CD14-positive monocyte (primary cell): Measurements from ENCODE around the gene TTLL8. TPM values are rescaled to one million over a fixed set of nuclear protein-coding genes. Genes with fewer than 3 reads are reported as not detected.

ENCODE experiments used
- DNase-seq, 3 donors: peaks; one replicate each; pipeline ENCODE4 v3.0.0-alpha.2; 2011 to 2022
- H2AFZ ChIP-seq: 2 replicates; pipeline ENCODE4 v1.6.0; 2012; ENCODE audit warnings: mild to moderate bottlenecking, low read depth, low read length, inconsistent platforms; ENCODE audit not compliant: insufficient read depth, poor library complexity, severe bottlenecking
- H3K27ac ChIP-seq, 2 donors: 1 replicate in 1 of 2; 2 replicates in 1 of 2; pipeline ENCODE4 v1.5.1; 2012 to 2013; ENCODE audit warnings: low read length in 2 of 2, control low read depth in 1 of 2, inconsistent platforms in 1 of 2, low read depth in 1 of 2, mild to moderate bottlenecking in 1 of 2
- H3K27me3 ChIP-seq, 2 donors: one replicate each; pipeline versions ENCODE4 v1.6.0 to v1.6.1; 2011 to 2013; ENCODE audit warnings: low read length in 2 of 2; ENCODE audit not compliant: control insufficient read depth in 2 of 2, insufficient read depth in 2 of 2
- H3K36me3 ChIP-seq, 2 donors: replicated peaks in 1 of 2; 1 replicate in 1 of 2; 2 replicates in 1 of 2; pipeline versions ENCODE4 v1.5.1 to v1.6.1; 2012 to 2013; ENCODE audit warnings: low read length in 2 of 2, control low read depth in 1 of 2, inconsistent platforms in 1 of 2, mild to moderate bottlenecking in 1 of 2; ENCODE audit not compliant: insufficient read depth in 2 of 2, control insufficient read depth in 1 of 2
- H3K4me1 ChIP-seq, 2 donors: 1 replicate in 1 of 2; 2 replicates in 1 of 2; pipeline versions ENCODE4 v1.5.1 to v1.6.1; 2012 to 2013; ENCODE audit warnings: low read length in 2 of 2, control low read depth in 1 of 2, inconsistent platforms in 1 of 2, mild to moderate bottlenecking in 1 of 2, moderate library complexity in 1 of 2; ENCODE audit not compliant: insufficient read depth in 2 of 2, control insufficient read depth in 1 of 2
- H3K4me2 ChIP-seq: replicated peaks from 2 replicates; pipeline ENCODE3; 2012; ENCODE audit warnings: low read length, moderate library complexity, mild to moderate bottlenecking; ENCODE audit not compliant: poor library complexity, severe bottlenecking; ENCODE audit errors: extremely low read depth
- H3K4me3 ChIP-seq, 3 experiments: fragments of 200-600 bp in 1 of 3; sonication (generic) in 1 of 3; replicated peaks in 1 of 3; 1 replicate in 2 of 3; 2 replicates in 1 of 3; pipeline ENCODE4 v1.5.1; 2011 to 2013; ENCODE audit warnings: low read length in 3 of 3, mild to moderate bottlenecking in 3 of 3, control low read depth in 2 of 3, low read depth in 2 of 3, inconsistent platforms in 1 of 3, moderate library complexity in 1 of 3
- H3K79me2 ChIP-seq: 2 replicates; pipeline ENCODE4 v1.6.0; 2012; ENCODE audit warnings: mild to moderate bottlenecking, control low read depth, inconsistent platforms, low read length, moderate library complexity; ENCODE audit not compliant: insufficient read depth
- H3K9ac ChIP-seq: 2 replicates; pipeline ENCODE4 v1.6.0; 2017; ENCODE audit warnings: low read length, mild to moderate bottlenecking; ENCODE audit not compliant: insufficient read depth, poor library complexity, severe bottlenecking
- H3K9me3 ChIP-seq, 2 donors: replicated peaks in 1 of 2; 1 replicate in 1 of 2; 2 replicates in 1 of 2; pipeline versions ENCODE4 v1.5.1 to v1.6.1; 2012 to 2013; ENCODE audit warnings: low read length in 2 of 2, control low read depth in 1 of 2; ENCODE audit not compliant: control insufficient read depth in 1 of 2, insufficient read depth in 1 of 2
- H4K20me1 ChIP-seq: 2 replicates; pipeline ENCODE4 v1.6.0; 2012; ENCODE audit warnings: mild to moderate bottlenecking, low read length, control low read depth, moderate library complexity; ENCODE audit not compliant: insufficient read depth
- H3K27ac Mint-ChIP-seq, 7 donors: one replicate each; pipeline ENCODE4 v1.8.0; 2020; ENCODE audit warnings: mild to moderate bottlenecking in 7 of 7, mixed read lengths in 7 of 7, moderate library complexity in 6 of 7, inconsistent platforms in 2 of 7
- H3K27me3 Mint-ChIP-seq, 3 donors: one replicate each; pipeline ENCODE4 v1.8.0; 2021 to 2022; ENCODE audit warnings: low read depth in 3 of 3, mild to moderate bottlenecking in 3 of 3, mixed read lengths in 3 of 3, moderate library complexity in 3 of 3, inconsistent platforms in 1 of 3
- H3K36me3 Mint-ChIP-seq, 2 donors: one replicate each; pipeline ENCODE4 v1.8.0; 2020; ENCODE audit warnings: mixed read lengths in 2 of 2, inconsistent platforms in 1 of 2, mild to moderate bottlenecking in 1 of 2
- H3K4me1 Mint-ChIP-seq: one replicate; pipeline ENCODE4 v1.8.0; 2020; ENCODE audit warnings: mild to moderate bottlenecking, mixed read lengths
- H3K4me3 Mint-ChIP-seq, 2 donors: one replicate each; pipeline ENCODE4 v1.8.0; 2020; ENCODE audit warnings: mild to moderate bottlenecking in 2 of 2, mixed read lengths in 2 of 2, moderate library complexity in 1 of 2
- H3K9me3 Mint-ChIP-seq, 7 donors: one replicate each; pipeline ENCODE4 v1.8.0; 2020 to 2022; ENCODE audit warnings: mixed read lengths in 7 of 7, mild to moderate bottlenecking in 6 of 7, moderate library complexity in 6 of 7, inconsistent platforms in 2 of 7
- WGBS: methylation state at CpG from one replicate; pipeline ENCODE4 v1.1.5; 2013; ENCODE audit warnings: missing lambda C conversion rate; ENCODE audit not compliant: insufficient coverage; 5-methylcytosine and 5-hydroxymethylcytosine counted together
- intact Hi-C, 2 donors: fragments of 100-400 bp; cut with micrococcal nuclease; formaldehyde crosslinking; loops; one replicate each; pipeline versions ENCODE4 v1.15.0 to v1.15.1; 2023
- polyA plus RNA-seq, 3 donors: library from polyadenylated mRNA; depleted of rRNA in 1 of 3; unstranded in 2 of 3; stranded (reverse) in 1 of 3; fragments of 300-500 nt in 2 of 3; fragments of >200 nt in 1 of 3; fragmentation: Illumina TruSeq in 2 of 3; gene quantifications; 1 replicate in 2 of 3; 2 replicates in 1 of 3; pipeline ENCODE4 v1.2.3, GENCODE V29; 2012 to 2021
- TF ChIP-seq, protein P1 (sequence below): fragments of 200-600 bp; IDR thresholded peaks from one replicate; pipeline ENCODE4 v1.8.0; 2022; ENCODE audit warnings: antibody characterized with exemption, mild to moderate bottlenecking

TTLL8 gene
- polyA plus RNA-seq, 3 donors, result not detected

DNA sequence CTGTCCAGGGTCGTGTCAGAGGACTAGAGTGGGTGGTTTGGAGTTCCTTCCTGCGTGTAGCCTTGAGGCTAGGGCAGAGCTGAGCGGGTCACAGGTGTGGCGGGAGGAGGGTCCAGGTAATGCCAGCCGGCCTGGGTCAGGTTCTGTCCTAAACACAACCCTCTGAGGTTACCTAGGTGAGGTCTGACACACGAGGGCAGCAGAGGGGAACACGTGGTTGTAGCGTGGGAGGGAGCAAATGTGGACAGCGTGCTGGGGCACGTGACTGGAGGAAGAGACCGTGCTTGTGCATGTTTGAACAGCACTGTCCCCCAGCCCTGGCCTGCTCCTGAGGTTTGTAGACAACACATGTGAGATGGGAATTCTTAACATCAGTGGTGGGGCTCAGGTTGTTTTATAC is 44.8 kb upstream of the TTLL8 start:
- no peak overlapping the region for H3K9ac ChIP-seq
- DNase-seq, result no peak

DNA sequence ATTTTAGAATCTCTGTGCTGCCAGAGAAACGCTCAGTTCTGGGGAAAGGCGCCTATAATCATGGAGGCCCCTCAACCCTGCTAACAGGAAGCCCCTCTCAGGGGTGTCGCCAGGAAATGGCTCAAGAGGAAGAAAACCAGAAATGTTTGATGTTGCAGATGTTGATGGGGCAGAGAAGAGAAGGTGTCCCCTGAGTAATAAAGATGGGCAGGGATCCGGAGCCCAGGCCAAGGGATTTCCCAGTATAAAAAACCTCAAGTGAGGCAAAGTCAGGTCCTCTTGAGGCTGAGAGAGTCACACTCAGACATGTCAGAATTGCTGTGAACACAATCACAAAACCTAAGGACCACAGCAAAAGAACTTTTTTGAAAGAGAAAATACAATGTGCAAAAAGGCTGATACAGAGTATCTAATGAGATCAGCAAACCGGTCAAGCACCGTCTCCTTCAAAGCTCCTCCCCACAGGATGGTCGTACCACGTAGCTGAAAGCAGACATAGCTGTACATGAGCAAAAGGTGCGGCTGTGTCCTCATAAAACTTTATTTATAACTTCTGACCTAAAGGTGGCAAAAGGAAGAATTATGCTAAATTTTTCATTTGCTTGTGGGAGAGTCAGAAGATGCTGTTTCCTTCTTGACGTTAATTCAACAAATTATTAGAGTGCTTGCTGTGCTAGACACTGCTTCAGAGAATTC is 43.9 kb upstream of the TTLL8 start:
- no peaks in the 10 kb centered on the region for H4K20me1 ChIP-seq
- H3K27me3 Mint-ChIP-seq, result peaks cover 2 to 5% (median 3%) of the 10 kb centered on the region in 3 donors
- H3K9me3 ChIP-seq, result no peaks in the 10 kb centered on the region
- no peak overlapping the region for H3K4me3 Mint-ChIP-seq
- H3K9ac ChIP-seq, result no peak overlapping the region
- no peak overlapping the region for H3K27ac Mint-ChIP-seq
- H3K4me3 ChIP-seq, result no peak overlapping the region
- H3K27me3 ChIP-seq, result no peaks in the 10 kb centered on the region
- TF ChIP-seq, protein P1, sequence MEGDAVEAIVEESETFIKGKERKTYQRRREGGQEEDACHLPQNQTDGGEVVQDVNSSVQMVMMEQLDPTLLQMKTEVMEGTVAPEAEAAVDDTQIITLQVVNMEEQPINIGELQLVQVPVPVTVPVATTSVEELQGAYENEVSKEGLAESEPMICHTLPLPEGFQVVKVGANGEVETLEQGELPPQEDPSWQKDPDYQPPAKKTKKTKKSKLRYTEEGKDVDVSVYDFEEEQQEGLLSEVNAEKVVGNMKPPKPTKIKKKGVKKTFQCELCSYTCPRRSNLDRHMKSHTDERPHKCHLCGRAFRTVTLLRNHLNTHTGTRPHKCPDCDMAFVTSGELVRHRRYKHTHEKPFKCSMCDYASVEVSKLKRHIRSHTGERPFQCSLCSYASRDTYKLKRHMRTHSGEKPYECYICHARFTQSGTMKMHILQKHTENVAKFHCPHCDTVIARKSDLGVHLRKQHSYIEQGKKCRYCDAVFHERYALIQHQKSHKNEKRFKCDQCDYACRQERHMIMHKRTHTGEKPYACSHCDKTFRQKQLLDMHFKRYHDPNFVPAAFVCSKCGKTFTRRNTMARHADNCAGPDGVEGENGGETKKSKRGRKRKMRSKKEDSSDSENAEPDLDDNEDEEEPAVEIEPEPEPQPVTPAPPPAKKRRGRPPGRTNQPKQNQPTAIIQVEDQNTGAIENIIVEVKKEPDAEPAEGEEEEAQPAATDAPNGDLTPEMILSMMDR, result no peak
- peaks cover 17% of the 10 kb centered on the region for H3K4me1 Mint-ChIP-seq
- H3K27ac ChIP-seq, result no peak overlapping the region
- no peaks in the 10 kb centered on the region for H3K36me3 Mint-ChIP-seq
- H3K4me2 ChIP-seq, result no peak overlapping the region
- H3K79me2 ChIP-seq, result no peaks in the 10 kb centered on the region
- DNase-seq, result no peak
- H2AFZ ChIP-seq, result no peak overlapping the region
- intact Hi-C loops, result no loop called here
- WGBS, result 59% methylated on average over 4 of the region's 10 CpGs
- H3K36me3 ChIP-seq, result no peaks in the 10 kb centered on the region
- no peaks in the 10 kb centered on the region for H3K9me3 Mint-ChIP-seq
- peaks cover 6 to 7% of the 10 kb centered on the region in 2 donors for H3K4me1 ChIP-seq

More for the DNA sequence above, 44.8 kb upstream of the TTLL8 start:
- H3K36me3 Mint-ChIP-seq, result no peaks in the 10 kb centered on the region
- TF ChIP-seq, protein P1, result no peak
- peaks cover 6 to 7% of the 10 kb centered on the region in 2 donors for H3K4me1 ChIP-seq
- H4K20me1 ChIP-seq, result no peaks in the 10 kb centered on the region
- intact Hi-C loops, result no loop called here
- H3K27ac Mint-ChIP-seq, result no peak overlapping the region
- no peak overlapping the region for H3K27ac ChIP-seq
- 38% methylated on average over 9 of the region's 11 CpGs for WGBS
- peak overlapping the region; percentile 47 for H2AFZ ChIP-seq
- no peaks in the 10 kb centered on the region for H3K27me3 ChIP-seq
- H3K4me2 ChIP-seq, result no peak overlapping the region
- H3K79me2 ChIP-seq, result no peaks in the 10 kb centered on the region
- peaks cover 17% of the 10 kb centered on the region for H3K4me1 Mint-ChIP-seq
- H3K9me3 Mint-ChIP-seq, result no peaks in the 10 kb centered on the region
- H3K4me3 Mint-ChIP-seq, result no peak overlapping the region
- no peaks in the 10 kb centered on the region for H3K9me3 ChIP-seq
- H3K27me3 Mint-ChIP-seq, result peaks cover 2 to 5% (median 3%) of the 10 kb centered on the region in 3 donors
- H3K36me3 ChIP-seq, result no peaks in the 10 kb centered on the region
- no peak overlapping the region for H3K4me3 ChIP-seq
